ENCODE measurements around the gene KLHL40.

- TF ChIP-seq CTCF (IDR thresholded peaks at IDR 0.05; ENCODE audit: insufficient read depth, low read depth, low read length) (no peak), EZH2 (IDR thresholded peaks at IDR 0.05; ENCODE audit: insufficient read depth, low read length) (no peak)
Observed at GRCh38 chr3:42653303-42653559, 32.1 kb upstream of the KLHL40 start.
